ENCODE results near the gene ARHGAP27. TPM values are rescaled to one million over a fixed set of nuclear protein-coding genes. Genes with fewer than 3 reads are reported as not detected.

ARHGAP27 gene
- total and polyA plus RNA-seq, 9 of the 15 experiments (the other 6 are each of a cell fraction or from before 2014, with no cell fraction given): 0.04 to 4.6 (median 2.1) TPM

- ATAC-seq: no peak
- intact Hi-C loops (cut with micrococcal nuclease): loop anchor here (2.0 to 5.0 kb wide), 2 partner anchors 34 to 163 kb away; no protein-coding TSS in a partner anchor
Measured at GRCh38 chr17:45428931-45429338, 3.7 kb downstream of the ARHGAP27 start.

GRCh38 chr17:45428050-45428617 lies 4.5 kb downstream of the ARHGAP27 start:
- under 1% methylated on average over 26 of the region's 26 CpGs for WGBS (ENCODE audit: insufficient coverage, low coverage, missing lambda C conversion rate)
- H3K27ac ChIP-seq (ENCODE audit: extremely low read depth, low read depth, low read length): no peak overlapping the region
- in situ Hi-C loops (cut with MboI): loop anchor here (10.0 to 25.0 kb wide), 2 partner anchors 207 to 1084 kb away; partner anchors contain the start of gene LRRC37A2
- TF ChIP-seq MEIS2 (IDR thresholded peaks at IDR 0.05; ENCODE audit: partially characterized antibody) (peak; percentile 44), ZNF263 (CRISPR knock-in tag; IDR thresholded peaks at IDR 0.05; ENCODE audit: borderline replicate concordance) (no peak; the same call in 1 of the 2 replicates), ATF7 (IDR thresholded peaks at IDR 0.05) (peak; percentile 52; the same call in 1 of the 2 replicates), MAFK (IDR thresholded peaks at IDR 0.05; ENCODE audit: low read length) (0 out of 2 replicates have a peak, but pooled peaks have one; percentile 5), BCOR (IDR thresholded peaks at IDR 0.05) (peak; percentile 62), MAFF (IDR thresholded peaks at IDR 0.05; ENCODE audit: low read length) (peak; percentile 22; the same call in 1 of the 2 replicates), RHOXF2B (CRISPR knock-in tag; conservative IDR thresholded peaks at IDR 0.05) (no peak), HLTF (IDR thresholded peaks at IDR 0.05) (0 out of 2 replicates have a peak, but pooled peaks have one; percentile 62), C11orf30 (IDR thresholded peaks at IDR 0.05; ENCODE audit: low read depth) (peak; percentile 78), ZBTB7A (IDR thresholded peaks at IDR 0.05; ENCODE audit: borderline replicate concordance, control insufficient read depth, low read depth, low read length) (peak; percentile 36; the same call in 1 of the 2 replicates), FIP1L1 (IDR thresholded peaks at IDR 0.05; ENCODE audit: low read depth, low read length, poor library complexity, severe bottlenecking) (no peak), MAFG (tag; conservative IDR thresholded peaks at IDR 0.05) (peak; percentile 45), SOX6 (IDR thresholded peaks at IDR 0.05) (peak; percentile 34; the same call in 1 of the 2 replicates), MEF2D (tag; conservative IDR thresholded peaks at IDR 0.05; ENCODE audit: low read depth) (no peak), SNRNP70 (optimal IDR thresholded peaks at IDR 0.05; ENCODE audit: low read depth, low read length) (no peak), SRSF1 (IDR thresholded peaks at IDR 0.05; ENCODE audit: low read depth, low read length) (no peak)

More at GRCh38 chr17:45428931-45429338, 3.7 kb downstream of the ARHGAP27 start:
- Histone ChIP-seq H3K9me1 (ENCODE audit: control insufficient read depth, insufficient read depth, low read length) (no peaks in the 10 kb centered on the region), H2AFZ (ENCODE audit: low read depth, low read length) (no peak overlapping the region), H3K4me1 (replicated peaks in 1 of 2; ENCODE audit: control insufficient read depth in 2 of 2, insufficient read depth in 2 of 2, low read length in 2 of 2) (peaks cover 8 to 54% of the 10 kb centered on the region in 2 experiments), H3K9ac (ENCODE audit: insufficient read depth in 1 of 2, low read depth in 2 of 2, low read length in 2 of 2) (no peak overlapping the region), H3K4me2 (ENCODE audit: insufficient read depth, low read length) (no peak overlapping the region), H3K36me3 (ENCODE audit: control insufficient read depth, insufficient read depth, low read length) (no peaks in the 10 kb centered on the region), H3K9me3 (replicated peaks; ENCODE audit: control insufficient read depth, insufficient read depth, low read depth, low read length) (no peaks in the 10 kb centered on the region), H3K27me3 (ENCODE audit: control insufficient read depth in 2 of 2, insufficient read depth in 2 of 2, low read length in 2 of 2) (no peaks in the 10 kb centered on the region), H4K20me1 (replicated peaks; ENCODE audit: control insufficient read depth, insufficient read depth, low read length) (no peaks in the 10 kb centered on the region), H3K27ac (ENCODE audit: extremely low read depth, low read depth, low read length) (no peak overlapping the region), H3K4me3 (no peak overlapping the region), H3K79me2 (ENCODE audit: control insufficient read depth, insufficient read depth, low read length) (no peaks in the 10 kb centered on the region)
- in situ Hi-C loops (cut with MboI): loop anchor here (10.0 to 25.0 kb wide), 2 partner anchors 206 to 1083 kb away; partner anchors contain the start of gene LRRC37A2
- POLR2A ChIA-PET: interaction anchor here (0.6 kb wide), 1 partner anchor 90 kb away, joined by 3 read pairs; no protein-coding TSS in a partner anchor
- DNase-seq (ENCODE audit: extremely low read depth in 1 of 4, low spot score in 3 of 4) (no peak), FAIRE-seq (no peak)
- CTCF ChIA-PET (ENCODE audit: low intra/inter-chr PET ratio): no interaction called here
- 51% methylated on average over 15 of the region's 15 CpGs for WGBS (ENCODE audit: insufficient coverage, low coverage, missing lambda C conversion rate)
- no TSS peak for BruUV-seq (replicated peaks)
- peak; percentile 61; the same call in 1 of the 2 replicates for TF ChIP-seq SPI1 (IDR thresholded peaks at IDR 0.05; ENCODE audit: borderline replicate concordance, low read depth, low read length)
- TF ChIP-seq ZNF584 (CRISPR knock-in tag; IDR thresholded peaks at IDR 0.05; ENCODE audit: low read depth): no peak
- no peak for TF ChIP-seq HNRNPUL1 (IDR thresholded peaks at IDR 0.05; ENCODE audit: low read length)
- TF ChIP-seq MEF2D (tag; conservative IDR thresholded peaks at IDR 0.05; ENCODE audit: low read depth): no peak
- TF ChIP-seq NR2F6 (CRISPR knock-in tag; IDR thresholded peaks at IDR 0.05): no peak

More at GRCh38 chr17:45428050-45428617, 4.5 kb downstream of the ARHGAP27 start:
- intact Hi-C loops (cut with micrococcal nuclease): loop anchor here (2.0 to 5.0 kb wide), 2 partner anchors 33 to 164 kb away; no protein-coding TSS in a partner anchor
- Histone ChIP-seq H3K9me3 (replicated peaks; ENCODE audit: control insufficient read depth, insufficient read depth, low read depth, low read length) (no peaks in the 10 kb centered on the region; the same call in 1 of the 2 replicates), H3K27me3 (ENCODE audit: control insufficient read depth in 2 of 2, insufficient read depth in 2 of 2, low read length in 2 of 2) (no peaks in the 10 kb centered on the region), H3K4me3 (no peak overlapping the region), H2AFZ (ENCODE audit: low read depth, low read length) (peak overlapping the region; percentile 92), H3K79me2 (ENCODE audit: control insufficient read depth, insufficient read depth, low read length) (no peaks in the 10 kb centered on the region), H3K4me1 (replicated peaks in 1 of 2; ENCODE audit: control insufficient read depth in 2 of 2, insufficient read depth in 2 of 2, low read length in 2 of 2) (peaks cover 8 to 54% of the 10 kb centered on the region in 2 experiments), H3K9ac (ENCODE audit: insufficient read depth in 1 of 2, low read depth in 2 of 2, low read length in 2 of 2) (no peak overlapping the region), H4K20me1 (replicated peaks; ENCODE audit: control insufficient read depth, insufficient read depth, low read length) (no peaks in the 10 kb centered on the region), H3K9me1 (ENCODE audit: control insufficient read depth, insufficient read depth, low read length) (no peaks in the 10 kb centered on the region), H3K4me2 (ENCODE audit: insufficient read depth, low read length) (peak overlapping the region; percentile 78), H3K36me3 (ENCODE audit: control insufficient read depth, insufficient read depth, low read length) (no peaks in the 10 kb centered on the region)
- DNase-seq (ENCODE audit: extremely low read depth in 1 of 4, low spot score in 3 of 4) (peak; percentile 68 to 80 (median 80)), FAIRE-seq (peak; percentile 83), ATAC-seq (peak; percentile 72)
- ChIA-PET POLR2A (interaction anchor here (0.6 kb wide), 1 partner anchor 89 kb away, joined by 3 read pairs; no protein-coding TSS in a partner anchor), CTCF (ENCODE audit: low intra/inter-chr PET ratio) (interaction anchor here (0.6 to 0.7 kb wide), 3 partner anchors 175 to 1467 kb away, joined by 3 read pairs; no protein-coding TSS in a partner anchor)
- BruUV-seq (replicated peaks): no TSS peak
